Muscle layer of duodenum (tissue), 2 donors: ENCODE results near the gene TPCN2.
A peak's percentile ranks its signal among the peaks of the same experiment; 100 is the strongest.

Experiments used
- H3K27ac ChIP-seq: one replicate; pipeline ENCODE4 v1.7.0; 2013; ENCODE audit warnings: mild to moderate bottlenecking, low read length
- H3K27me3 ChIP-seq: one replicate; pipeline ENCODE4 v1.7.0; 2013; ENCODE audit warnings: low read depth, mild to moderate bottlenecking, control low read depth, low read length
- H3K36me3 ChIP-seq, 2 donors: one replicate each; pipeline ENCODE4 v1.7.0; 2013; ENCODE audit warnings: low read length in 2 of 2, control low read depth in 1 of 2, mild to moderate bottlenecking in 1 of 2; ENCODE audit not compliant: insufficient read depth in 2 of 2, control insufficient read depth in 1 of 2
- H3K4me1 ChIP-seq, 2 donors: one replicate each; pipeline ENCODE4 v1.7.0; 2013; ENCODE audit warnings: low read length in 2 of 2, mild to moderate bottlenecking in 2 of 2, control low read depth in 1 of 2, moderate library complexity in 1 of 2; ENCODE audit not compliant: insufficient read depth in 2 of 2, control insufficient read depth in 1 of 2
- H3K4me3 ChIP-seq, 2 donors: one replicate each; pipeline ENCODE4 v1.7.0; 2013; ENCODE audit warnings: low read length in 2 of 2, low read depth in 1 of 2, mild to moderate bottlenecking in 1 of 2
- H3K9me3 ChIP-seq, 2 donors: one replicate each; pipeline ENCODE4 v1.7.0; 2013; ENCODE audit warnings: low read length in 2 of 2, control low read depth in 1 of 2, mild to moderate bottlenecking in 1 of 2; ENCODE audit not compliant: control insufficient read depth in 1 of 2
- donor health status: healthy.

TPCN2 gene

DNA sequence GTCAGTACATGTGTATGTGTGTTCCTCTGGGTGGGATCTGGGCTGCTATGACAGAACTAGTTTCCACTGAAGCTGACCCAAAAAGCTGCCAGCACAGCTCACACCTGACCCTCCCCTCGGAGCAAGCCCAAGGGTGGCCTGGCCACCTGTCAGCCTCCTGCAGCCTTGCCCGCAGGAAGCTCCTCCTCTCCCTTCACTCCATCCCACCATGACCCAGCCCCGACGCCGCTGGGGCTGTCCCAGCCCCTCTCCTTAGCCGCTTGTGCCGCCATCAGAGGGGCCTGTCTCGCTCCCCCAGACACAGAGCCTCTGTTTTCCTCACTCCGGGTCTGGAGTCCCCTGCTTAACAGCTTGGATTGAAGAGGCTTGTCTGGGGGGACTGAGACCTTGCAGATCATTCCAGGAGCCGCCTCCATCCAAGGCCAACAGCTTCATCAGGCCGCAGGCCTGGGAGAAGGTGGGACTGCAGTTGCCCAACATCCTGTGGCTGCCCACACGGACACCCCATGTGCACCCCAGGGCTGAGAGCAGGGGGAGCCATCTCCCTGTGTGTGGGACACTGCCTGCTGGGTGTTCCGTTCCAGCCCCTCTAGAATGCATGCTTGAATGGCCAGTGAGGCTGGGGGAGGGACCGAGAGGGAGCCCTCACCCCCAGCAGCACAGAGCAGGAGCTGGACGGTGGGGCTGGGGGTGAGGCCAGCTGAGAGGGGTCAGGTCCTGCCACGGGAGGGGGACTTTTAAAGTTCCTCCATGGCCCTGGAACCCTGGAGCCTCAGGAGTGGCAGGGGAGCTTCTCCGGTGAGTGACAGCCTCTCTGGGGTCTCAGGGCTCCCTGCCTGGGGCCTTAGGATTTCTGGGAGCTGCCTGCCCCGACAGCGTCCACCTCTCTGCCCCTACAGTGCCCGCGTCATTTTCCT, 36.4 kb upstream of the TPCN2 start:
- H3K9me3 ChIP-seq, result no peaks in the 10 kb centered on the region
- H3K36me3 ChIP-seq, result peaks cover 0 to 6% of the 10 kb centered on the region in 2 donors
- H3K4me1 ChIP-seq, result peaks cover 5 to 42% of the 10 kb centered on the region in 2 donors
- peak overlapping the region; percentile 90 for H3K27ac ChIP-seq
- H3K27me3 ChIP-seq, result peaks cover 11% of the 10 kb centered on the region
- peak overlapping the region; percentile 77 to 93 for H3K4me3 ChIP-seq

DNA sequence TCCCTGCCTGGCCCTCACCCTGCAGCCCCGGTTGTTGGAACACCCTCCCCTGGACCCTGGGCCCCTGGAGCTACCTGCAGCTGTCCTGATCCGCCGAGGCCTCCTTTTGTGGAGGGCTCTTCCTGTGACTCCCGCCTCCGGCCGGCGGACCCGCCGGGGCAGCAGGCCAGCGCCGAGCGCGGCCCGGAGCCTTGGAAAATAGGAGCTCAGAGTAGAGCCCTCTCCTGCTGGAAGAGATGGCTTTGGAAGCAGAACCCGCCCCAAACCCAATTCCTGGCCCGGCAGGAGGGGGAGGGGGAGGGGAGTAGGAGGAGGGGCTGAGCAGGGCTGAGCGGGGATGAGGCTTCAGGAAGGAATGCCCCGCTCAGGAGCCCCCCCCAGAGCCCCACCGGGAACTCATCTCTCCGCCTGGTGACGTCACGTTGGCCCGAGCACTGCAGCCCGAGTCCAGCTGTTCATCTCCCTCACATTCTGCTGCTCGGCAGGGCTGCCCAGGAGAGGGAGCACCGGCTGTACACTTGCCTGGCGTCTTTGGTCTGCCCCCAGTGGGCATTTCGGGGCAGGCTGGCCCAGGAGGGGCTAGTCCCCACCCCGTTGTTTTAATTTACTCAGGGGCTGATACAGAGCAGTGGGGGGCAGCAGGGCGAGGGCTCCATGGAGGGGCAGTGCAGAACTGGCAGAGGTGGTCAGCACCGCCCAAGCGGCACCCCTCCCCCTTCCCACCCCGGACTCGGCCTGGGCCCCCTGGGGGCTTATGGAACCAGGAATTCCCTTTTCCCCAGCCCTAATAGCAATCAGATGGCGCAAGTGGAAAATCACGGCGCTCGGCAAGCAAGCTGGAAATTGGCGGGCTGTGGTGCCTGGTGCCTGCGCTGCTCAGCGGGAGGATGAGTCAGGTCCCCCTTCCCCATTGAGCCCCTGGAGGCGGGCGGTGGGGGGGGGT, 35.5 kb upstream of the TPCN2 start, which contains the start of gene MRGPRF:
MRGPRF (minus strand) TSS at position 238 of the 943 bp plus-strand sequence. CDS start 3,345 bp downstream, outside the sequence.
- Histone ChIP-seq H3K27me3 (peaks cover 11% of the 10 kb centered on the region), H3K27ac (peak within 1 kb of the TSS; percentile 90), H3K9me3 (no peaks in the 10 kb centered on the region), H3K36me3 (peaks cover 0 to 4% of the 10 kb centered on the region in 2 donors), H3K4me3 (peak within 1 kb of the TSS; percentile 77 to 93), H3K4me1 (peaks cover 5 to 32% of the 10 kb centered on the region in 2 donors)

DNA sequence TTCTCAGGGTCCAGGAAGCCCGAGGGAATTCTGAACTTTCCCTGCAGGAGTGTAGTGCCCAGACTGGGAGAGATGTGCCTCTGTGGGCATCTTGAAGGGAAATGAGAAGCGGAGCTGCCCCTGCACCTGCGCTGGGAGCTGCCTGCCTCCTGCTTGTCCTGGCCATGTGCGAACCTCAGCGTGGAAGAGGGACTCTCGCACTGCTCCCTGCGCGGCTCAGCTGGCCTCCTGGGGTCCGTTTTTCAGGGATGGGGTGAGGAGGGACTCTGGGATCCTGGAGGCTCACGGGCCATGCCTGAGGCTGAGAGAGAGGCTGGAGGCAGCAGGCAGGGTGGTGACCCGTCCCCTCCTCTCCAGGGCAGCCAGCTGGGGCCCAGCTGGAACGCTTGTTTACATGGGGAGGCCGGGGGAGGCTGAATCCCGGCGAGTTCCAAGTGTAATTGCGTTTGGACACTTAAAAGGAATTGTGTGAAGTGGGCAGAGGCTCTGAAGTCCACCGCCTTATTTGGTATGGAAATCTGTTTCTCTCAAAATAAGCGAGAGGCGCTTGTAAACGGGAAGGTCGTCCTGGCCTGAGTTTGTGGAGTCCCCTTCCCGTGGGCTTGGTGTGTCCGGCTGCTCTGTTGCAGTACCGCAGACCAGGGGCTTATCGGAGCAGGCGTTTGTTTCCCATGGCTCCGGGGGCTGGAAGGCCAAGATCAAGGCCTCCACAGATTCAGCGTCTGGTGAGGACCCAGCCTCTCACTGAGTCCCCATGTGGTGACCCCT, 34.5 kb upstream of the TPCN2 start:
- peak overlapping the region in 1 of 2 donors; percentile 93 for H3K4me3 ChIP-seq
- peak overlapping the region; percentile 90 for H3K27ac ChIP-seq

DNA sequence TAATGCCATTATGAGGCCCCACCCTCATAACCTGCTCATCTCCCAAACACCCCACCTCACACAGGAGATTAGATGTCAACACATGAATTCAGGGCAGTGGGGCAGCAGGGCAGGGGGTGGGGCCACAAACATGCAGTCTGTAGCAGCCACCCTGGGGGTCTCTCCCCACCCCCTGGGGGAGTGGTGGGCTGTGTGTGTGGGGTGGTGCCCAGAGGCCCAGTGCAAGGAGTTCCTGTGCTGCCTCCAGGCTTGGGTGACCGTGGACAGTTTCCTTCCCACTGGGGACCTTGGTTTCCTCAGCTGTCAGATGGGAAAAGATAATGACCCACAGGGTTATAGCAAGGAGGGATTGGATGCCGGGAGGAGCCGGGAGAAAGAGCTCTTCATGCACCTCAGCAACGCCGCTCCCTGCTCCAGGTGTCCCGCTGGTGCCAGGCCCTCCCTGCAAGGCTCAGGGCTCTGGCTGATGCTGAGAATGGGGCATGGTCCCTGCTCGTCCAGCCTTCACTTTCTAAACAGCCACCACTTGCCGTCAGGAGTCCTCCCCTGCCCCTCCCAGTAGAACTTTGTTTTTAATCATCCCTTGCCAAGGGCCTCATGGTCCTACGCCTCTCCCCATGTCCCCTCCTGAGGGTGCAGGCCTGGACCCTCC, 33.7 kb upstream of the TPCN2 start:
- H3K27ac ChIP-seq, result peak overlapping the region; percentile 90

More for the DNA sequence above, 34.5 kb upstream of the TPCN2 start:
- H3K4me1 ChIP-seq, result peaks cover 1 to 23% of the 10 kb centered on the region in 2 donors
- H3K9me3 ChIP-seq, result no peaks in the 10 kb centered on the region
- peaks cover 11% of the 10 kb centered on the region for H3K27me3 ChIP-seq
- H3K36me3 ChIP-seq, result no peaks in the 10 kb centered on the region

DNA sequence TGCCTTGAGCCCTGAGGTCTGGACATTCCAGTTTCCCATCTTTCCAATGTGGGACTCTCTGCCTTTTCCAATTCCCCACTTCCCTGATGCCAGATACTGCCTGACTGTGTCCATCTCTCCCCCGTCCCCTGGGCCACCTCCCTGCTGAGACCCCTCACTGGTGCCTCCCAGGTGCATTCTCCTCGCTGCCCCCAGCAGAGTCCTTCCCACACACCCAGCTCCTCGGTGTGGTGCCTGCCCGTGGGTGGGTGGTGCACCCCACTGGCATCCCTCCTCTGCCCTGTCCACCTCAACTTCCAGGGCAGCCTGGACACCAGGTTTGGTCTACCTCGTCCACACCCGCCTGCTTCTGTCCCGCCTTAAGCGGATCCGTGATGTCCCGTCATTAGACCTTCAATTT, 30.8 kb upstream of the TPCN2 start:
- Histone ChIP-seq H3K27ac (no peak overlapping the region), H3K27me3 (no peaks in the 10 kb centered on the region), H3K9me3 (no peaks in the 10 kb centered on the region), H3K4me1 (peaks cover 0 to 4% of the 10 kb centered on the region in 2 donors), H3K4me3 (no peak overlapping the region), H3K36me3 (no peaks in the 10 kb centered on the region)

More for the DNA sequence above, 33.7 kb upstream of the TPCN2 start:
- H3K27me3 ChIP-seq, result peaks cover 11% of the 10 kb centered on the region
- no peaks in the 10 kb centered on the region for H3K36me3 ChIP-seq
- H3K4me1 ChIP-seq, result peaks cover 0 to 15% of the 10 kb centered on the region in 2 donors
- H3K9me3 ChIP-seq, result no peaks in the 10 kb centered on the region
- H3K4me3 ChIP-seq, result peak overlapping the region in 1 of 2 donors; percentile 93

DNA sequence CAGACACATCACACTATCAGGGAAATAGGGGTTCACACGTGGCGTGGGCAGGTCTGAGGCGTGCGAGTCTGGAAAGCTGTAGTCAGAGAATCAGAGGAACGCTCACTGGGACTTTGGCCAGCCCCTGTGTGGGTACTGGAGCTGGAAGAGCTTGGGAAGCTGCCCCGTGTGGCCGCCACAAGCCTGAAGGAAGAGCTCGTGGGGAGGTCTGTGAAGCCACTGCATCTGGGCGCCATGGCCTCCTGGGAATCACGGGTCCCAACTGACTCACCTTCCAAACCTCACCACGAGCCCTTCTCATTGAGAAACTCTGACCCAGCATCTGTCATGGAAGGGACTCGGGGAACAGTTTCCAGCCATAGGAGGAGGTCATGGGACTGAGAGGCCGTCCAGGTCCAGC, 29.8 kb upstream of the TPCN2 start:
- Histone ChIP-seq H3K9me3 (no peaks in the 10 kb centered on the region), H3K4me1 (peaks cover 0 to 1% of the 10 kb centered on the region in 2 donors), H3K27me3 (no peaks in the 10 kb centered on the region), H3K36me3 (no peaks in the 10 kb centered on the region), H3K27ac (peak overlapping the region; percentile 39), H3K4me3 (no peak overlapping the region)

DNA sequence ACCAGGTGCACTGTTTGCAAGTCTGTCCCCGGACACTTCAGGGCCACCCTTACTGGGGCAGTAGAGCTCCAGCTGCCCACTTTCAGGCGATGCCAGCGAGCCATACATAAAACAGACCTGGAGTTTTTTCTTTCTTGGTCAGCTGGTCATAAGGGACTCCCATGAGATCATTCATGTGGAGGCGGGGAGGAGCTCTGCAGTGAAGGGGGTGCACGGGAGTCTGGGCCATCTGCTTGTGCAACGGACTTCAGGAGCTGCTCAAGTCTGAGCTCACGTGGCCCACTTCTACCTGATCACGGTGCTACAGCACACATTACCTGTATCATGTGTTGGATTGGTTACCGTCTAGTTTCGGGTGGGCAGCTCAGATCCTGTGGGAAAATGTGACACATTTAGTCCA, 26.5 kb upstream of the TPCN2 start:
- H3K27ac ChIP-seq, result no peak overlapping the region
- no peaks in the 10 kb centered on the region for H3K36me3 ChIP-seq
- no peak overlapping the region for H3K4me3 ChIP-seq

DNA sequence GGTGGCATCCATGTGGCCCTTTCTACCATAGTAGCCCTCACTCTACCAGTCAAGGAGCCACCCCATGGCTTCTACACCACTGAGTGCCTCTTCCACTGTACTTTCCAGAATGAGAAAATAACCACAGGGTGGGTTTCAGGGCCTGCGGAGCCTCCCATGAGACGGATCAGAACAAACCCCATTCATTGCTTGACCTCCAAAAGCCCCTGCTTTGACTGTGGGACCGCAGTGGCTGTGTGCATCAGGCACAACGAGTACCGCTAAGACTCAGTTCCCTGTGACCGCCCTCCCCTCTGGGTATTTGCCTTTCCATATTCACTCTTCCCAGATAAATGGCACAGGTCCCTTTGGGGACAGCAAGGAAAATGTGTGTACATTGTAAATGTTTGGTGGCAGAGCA, 24.2 kb upstream of the TPCN2 start:
- Histone ChIP-seq H3K4me3 (no peak overlapping the region), H3K9me3 (no peaks in the 10 kb centered on the region), H3K27ac (no peak overlapping the region), H3K36me3 (no peaks in the 10 kb centered on the region), H3K4me1 (no peaks in the 10 kb centered on the region), H3K27me3 (no peaks in the 10 kb centered on the region)

More for the DNA sequence above, 26.5 kb upstream of the TPCN2 start:
- H3K9me3 ChIP-seq, result no peaks in the 10 kb centered on the region
- H3K4me1 ChIP-seq, result no peaks in the 10 kb centered on the region
- H3K27me3 ChIP-seq, result no peaks in the 10 kb centered on the region

DNA sequence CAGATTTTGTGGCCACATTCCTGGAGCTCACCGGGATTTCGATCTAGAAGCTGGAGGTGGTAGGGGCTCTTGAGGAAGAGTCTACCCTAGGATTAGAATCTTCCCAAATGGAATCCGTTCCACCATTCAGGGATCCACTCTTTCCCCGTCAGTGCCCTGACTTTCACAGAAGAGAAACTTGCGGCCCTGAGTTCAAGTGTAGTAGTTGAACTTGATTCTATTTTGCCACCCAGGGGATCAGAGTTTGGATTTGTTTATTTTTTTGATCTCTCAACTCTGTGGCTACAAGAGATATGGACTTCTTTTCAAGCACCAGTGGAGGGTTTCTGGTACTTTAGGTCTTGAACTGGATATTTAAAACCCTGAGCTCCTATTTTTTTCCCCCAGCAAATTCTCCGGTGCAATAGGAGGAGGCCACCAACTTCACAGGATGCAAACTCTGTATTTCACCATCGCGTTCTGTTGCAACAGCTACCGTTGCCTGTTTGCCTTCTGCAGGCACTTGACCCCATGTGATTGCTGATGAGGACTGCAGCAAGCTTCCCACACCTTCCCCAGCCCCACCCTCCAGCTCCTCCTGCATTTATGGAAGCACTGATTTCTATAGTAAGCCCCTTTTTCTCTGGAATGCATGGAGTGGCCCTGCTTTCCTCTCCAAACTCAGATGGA, 20.9 kb upstream of the TPCN2 start:
- H3K4me3 ChIP-seq, result no peak overlapping the region
- no peaks in the 10 kb centered on the region for H3K27me3 ChIP-seq
- no peak overlapping the region for H3K27ac ChIP-seq
- no peaks in the 10 kb centered on the region for H3K9me3 ChIP-seq
- no peaks in the 10 kb centered on the region for H3K4me1 ChIP-seq
- H3K36me3 ChIP-seq, result no peaks in the 10 kb centered on the region

DNA sequence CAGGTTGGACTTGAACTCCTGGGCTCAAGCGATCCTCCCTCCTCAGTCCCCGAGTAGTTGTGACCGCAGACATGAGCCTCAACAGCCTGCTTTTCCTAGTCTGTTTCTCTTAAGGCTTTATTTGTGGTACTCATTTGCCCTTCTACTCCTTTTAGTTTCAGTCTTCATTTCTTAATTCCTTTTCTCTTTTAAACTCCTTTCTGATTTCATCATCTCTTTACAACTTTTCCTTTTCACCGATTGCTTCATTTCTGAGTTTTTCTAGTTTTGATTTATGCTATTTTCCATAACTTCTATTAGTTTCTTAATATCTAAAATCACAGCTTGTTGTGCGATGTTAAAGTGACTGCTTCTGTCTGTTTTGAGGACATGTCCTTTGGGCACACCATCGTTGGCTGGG, 18.4 kb upstream of the TPCN2 start:
- H3K27ac ChIP-seq, result no peak overlapping the region
- no peaks in the 10 kb centered on the region for H3K9me3 ChIP-seq
- H3K36me3 ChIP-seq, result no peaks in the 10 kb centered on the region

More for the DNA sequence above, 18.4 kb upstream of the TPCN2 start:
- Histone ChIP-seq H3K27me3 (no peaks in the 10 kb centered on the region), H3K4me1 (peaks cover 0 to 3% of the 10 kb centered on the region in 2 donors), H3K4me3 (no peak overlapping the region)
